Prostate gland (tissue), 2 donors: ENCODE results near the gene KHDC3L. TPM values are rescaled to one million over a fixed set of nuclear protein-coding genes. Genes with fewer than 3 reads are reported as not detected.
A peak's percentile ranks its signal among the peaks of the same experiment; 100 is the strongest.
"Not testable (repeated sequence)": the region's sequence is repeated elsewhere in the genome, so short reads cannot be mapped to it uniquely, and the experiment has no call there.

ENCODE experiments used
- DNase-seq: peaks from one replicate; pipeline ENCODE4 v3.0.0-alpha.2; 2019; ENCODE audit warnings: low spot score
- H3K27ac ChIP-seq, 2 donors: fragments of 200-600 bp; sonication (generic); 2 replicates each; pipeline ENCODE4 v1.5.1; 2017 to 2019
- H3K27me3 ChIP-seq: fragments of 200-600 bp; sonication (generic); replicated peaks from 2 replicates; pipeline ENCODE4 v1.5.1; 2019; ENCODE audit not compliant: insufficient read depth
- H3K36me3 ChIP-seq, 2 donors: fragments of 200-600 bp; sonication (generic); 1 replicate in 1 of 2; 2 replicates in 1 of 2; pipeline versions ENCODE4 v1.5.1 to v1.8.1; 2017 to 2019
- H3K4me1 ChIP-seq: fragments of 200-600 bp; sonication (generic); replicated peaks from 2 replicates; pipeline ENCODE4 v1.5.1; 2019
- H3K4me3 ChIP-seq, 2 donors: fragments of 200-600 bp; sonication (generic); 2 replicates each; pipeline ENCODE4 v1.5.1; 2017 to 2019
- H3K9me3 ChIP-seq: fragments of 200-600 bp; sonication (generic); 2 replicates; pipeline ENCODE4 v1.5.1; 2017
- CTCF ChIP-seq, 4 experiments: fragments of 200-600 bp in 2 of 4; fragments of 450-650 bp in 2 of 4; sonication (generic) in 2 of 4; IDR thresholded peaks; 1 replicate in 3 of 4; 2 replicates in 1 of 4; pipeline ENCODE4 v1.5.1; 2016 to 2019; ENCODE audit warnings: antibody characterized with exemption in 4 of 4, mild to moderate bottlenecking in 2 of 4, moderate library complexity in 2 of 4
- POLR2A ChIP-seq: fragments of 450-650 bp; IDR thresholded peaks from one replicate; pipeline ENCODE4 v1.6.1; 2016; ENCODE audit warnings: antibody characterized with exemption, mild to moderate bottlenecking
- POLR2AphosphoS5 ChIP-seq: sonication (generic); formaldehyde crosslinking; IDR thresholded peaks from one replicate; pipeline ENCODE4 v1.6.1; 2017; ENCODE audit warnings: antibody characterized with exemption
- WGBS: methylation state at CpG from one replicate; pipeline ENCODE4 v1.1.5; 2018; 5-methylcytosine and 5-hydroxymethylcytosine counted together
- intact Hi-C: fragments of 100-400 bp; cut with DNase I; formaldehyde crosslinking; loops from one replicate; pipeline ENCODE4 v1.14.2; 2022
- total RNA-seq, 2 donors: library from RNA; depleted of rRNA; stranded (reverse); fragments of >200 nt; gene quantifications; one replicate each; pipeline ENCODE4 v1.1.0, GENCODE V29; 2016

KHDC3L gene
- total RNA-seq, 2 donors from 2014 or later = not detected

- no peaks in the 10 kb centered on the region for H3K27me3 ChIP-seq
- no peaks in the 10 kb centered on the region for H3K9me3 ChIP-seq
- H3K4me3 ChIP-seq = peak overlapping the region; percentile 31 to 33
- intact Hi-C loops = no loop called here
- DNase-seq = peak; percentile 30
- WGBS = 7% methylated on average over 23 of the region's 38 CpGs
- TF ChIP-seq POLR2AphosphoS5 (no peak), POLR2A (no peak), CTCF (IDR thresholded peaks at IDR 0.05) (peak; percentile 29 to 55 (median 36))
- H3K27ac ChIP-seq = peak overlapping the region; percentile 45 to 50
- no peaks in the 10 kb centered on the region for H3K36me3 ChIP-seq
- no peaks in the 10 kb centered on the region for H3K4me1 ChIP-seq
These were observed 26.5 kb downstream of the KHDC3L start for GRCh38 chr6:73388800-73389512.

GRCh38 chr6:73389854-73390253 is 27.4 kb downstream of the KHDC3L start:
- Histone ChIP-seq H3K27me3 (no peaks in the 10 kb centered on the region), H3K4me1 (no peaks in the 10 kb centered on the region), H3K4me3 (no peak overlapping the region), H3K9me3 (no peaks in the 10 kb centered on the region), H3K27ac (no peak overlapping the region), H3K36me3 (no peaks in the 10 kb centered on the region)
- TF ChIP-seq POLR2AphosphoS5 (no peak), CTCF (IDR thresholded peaks at IDR 0.05) (no peak), POLR2A (no peak)
- no peak for DNase-seq
- 92% methylated on average over 10 of the region's 10 CpGs for WGBS
- intact Hi-C loops = no loop called here

GRCh38 chr6:73391675-73392074 is 29.2 kb downstream of the KHDC3L start:
- no peak for DNase-seq
- Histone ChIP-seq H3K27me3 (no peaks in the 10 kb centered on the region), H3K27ac (no peak overlapping the region), H3K4me3 (no peak overlapping the region), H3K36me3 (no peaks in the 10 kb centered on the region), H3K4me1 (no peaks in the 10 kb centered on the region), H3K9me3 (no peaks in the 10 kb centered on the region)
- TF ChIP-seq POLR2AphosphoS5 (no peak), CTCF (IDR thresholded peaks at IDR 0.05) (no peak), POLR2A (no peak)
- WGBS = 70% methylated on average over 2 of the region's 2 CpGs
- intact Hi-C loops = no loop called here

GRCh38 chr6:73392188-73392587 is 29.7 kb downstream of the KHDC3L start:
- intact Hi-C loops, H3K4me1 ChIP-seq, DNase-seq, H3K36me3 ChIP-seq, H3K4me3 ChIP-seq, H3K9me3 ChIP-seq, H3K27me3 ChIP-seq, H3K27ac ChIP-seq: not testable (repeated sequence)
- 68% methylated on average over 4 of the region's 4 CpGs for WGBS

- WGBS = 83% methylated on average over 2 of the region's 3 CpGs
- no peaks in the 10 kb centered on the region for H3K9me3 ChIP-seq
- no peak overlapping the region for H3K27ac ChIP-seq
- TF ChIP-seq POLR2A = no peak
- no peak for TF ChIP-seq POLR2AphosphoS5
- TF ChIP-seq CTCF (IDR thresholded peaks at IDR 0.05) = no peak
- no peaks in the 10 kb centered on the region for H3K36me3 ChIP-seq
- no peaks in the 10 kb centered on the region for H3K4me1 ChIP-seq
- intact Hi-C loops = no loop called here
- no peak for DNase-seq
- H3K27me3 ChIP-seq = no peaks in the 10 kb centered on the region
- no peak overlapping the region for H3K4me3 ChIP-seq
These were observed 30.8 kb downstream of the KHDC3L start for GRCh38 chr6:73393278-73393677.
